DMS 273 treated with DMSO at 0.1 percent for 48 hours (cell line): Measurements from ENCODE around the gene TNFRSF1B.

Source experiments
- DNase-seq: peaks from one replicate; lab custom pipeline; 2025; lab: John Stamatoyannopoulos, UW

TNFRSF1B gene

GRCh38 chr1:12142141-12142823, 24.5 kb upstream of the TNFRSF1B start:
- no peak for DNase-seq

DNA sequence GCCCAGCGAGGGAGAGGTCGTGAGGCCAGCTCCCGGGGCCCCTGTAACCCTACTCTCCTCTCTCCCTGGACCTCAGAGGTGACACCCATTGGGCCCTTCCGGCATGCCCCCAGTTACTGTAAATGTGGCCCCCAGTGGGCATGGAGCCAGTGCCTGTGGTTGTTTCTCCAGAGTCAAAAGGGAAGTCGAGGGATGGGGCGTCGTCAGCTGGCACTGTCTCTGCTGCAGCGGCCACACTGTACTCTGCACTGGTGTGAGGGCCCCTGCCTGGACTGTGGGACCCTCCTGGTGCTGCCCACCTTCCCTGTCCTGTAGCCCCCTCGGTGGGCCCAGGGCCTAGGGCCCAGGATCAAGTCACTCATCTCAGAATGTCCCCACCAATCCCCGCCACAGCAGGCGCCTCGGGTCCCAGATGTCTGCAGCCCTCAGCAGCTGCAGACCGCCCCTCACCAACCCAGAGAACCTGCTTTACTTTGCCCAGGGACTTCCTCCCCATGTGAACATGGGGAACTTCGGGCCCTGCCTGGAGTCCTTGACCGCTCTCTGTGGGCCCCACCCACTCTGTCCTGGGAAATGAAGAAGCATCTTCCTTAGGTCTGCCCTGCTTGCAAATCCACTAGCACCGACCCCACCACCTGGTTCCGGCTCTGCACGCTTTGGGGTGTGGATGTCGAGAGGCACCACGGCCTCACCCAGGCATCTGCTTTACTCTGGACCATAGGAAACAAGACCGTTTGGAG, 23.7 kb upstream of the TNFRSF1B start:
- no peak for DNase-seq

DNA sequence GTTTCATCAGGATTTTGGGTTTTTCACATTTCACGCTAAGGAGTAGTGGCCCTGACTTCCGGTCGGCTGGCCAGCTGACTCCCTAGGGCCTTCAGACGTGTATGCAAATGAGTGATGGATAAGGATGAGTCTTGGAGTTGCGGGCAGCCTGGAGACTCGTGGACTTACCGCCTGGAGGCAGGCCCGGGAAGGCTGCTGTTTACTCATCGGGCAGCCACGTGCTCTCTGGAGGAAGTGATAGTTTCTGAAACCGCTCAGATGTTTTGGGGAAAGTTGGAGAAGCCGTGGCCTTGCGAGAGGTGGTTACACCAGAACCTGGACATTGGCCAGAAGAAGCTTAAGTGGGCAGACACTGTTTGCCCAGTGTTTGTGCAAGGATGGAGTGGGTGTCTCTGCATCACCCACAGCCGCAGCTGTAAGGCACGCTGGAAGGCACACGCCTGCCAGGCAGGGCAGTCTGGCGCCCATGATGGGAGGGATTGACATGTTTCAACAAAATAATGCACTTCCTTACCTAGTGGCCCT, 23.1 kb upstream of the TNFRSF1B start:
- DNase-seq, result no peak

DNA sequence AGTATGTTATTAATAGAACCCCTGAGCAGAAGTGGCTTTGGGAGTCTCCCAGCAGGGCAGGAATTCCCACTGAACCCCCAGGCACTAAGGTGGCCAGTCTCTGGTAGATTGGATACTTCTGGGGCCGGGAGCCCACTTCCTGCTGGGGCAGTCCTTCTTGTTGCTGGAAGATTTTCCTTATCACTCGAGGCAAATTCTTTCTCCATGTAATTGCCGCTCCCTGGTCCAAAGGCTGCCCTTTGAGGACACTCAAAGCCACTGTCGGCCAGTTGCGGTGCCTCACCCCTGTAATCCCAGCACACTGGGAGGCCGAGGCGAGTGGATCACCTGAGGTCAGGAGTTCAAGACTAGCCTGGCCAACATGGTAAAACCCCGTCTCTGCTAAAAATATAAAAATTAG, 22.6 kb upstream of the TNFRSF1B start:
- no peak for DNase-seq

- DNase-seq, result no peak
Observed at GRCh38 chr1:12144969-12145368, 21.8 kb upstream of the TNFRSF1B start.

DNA sequence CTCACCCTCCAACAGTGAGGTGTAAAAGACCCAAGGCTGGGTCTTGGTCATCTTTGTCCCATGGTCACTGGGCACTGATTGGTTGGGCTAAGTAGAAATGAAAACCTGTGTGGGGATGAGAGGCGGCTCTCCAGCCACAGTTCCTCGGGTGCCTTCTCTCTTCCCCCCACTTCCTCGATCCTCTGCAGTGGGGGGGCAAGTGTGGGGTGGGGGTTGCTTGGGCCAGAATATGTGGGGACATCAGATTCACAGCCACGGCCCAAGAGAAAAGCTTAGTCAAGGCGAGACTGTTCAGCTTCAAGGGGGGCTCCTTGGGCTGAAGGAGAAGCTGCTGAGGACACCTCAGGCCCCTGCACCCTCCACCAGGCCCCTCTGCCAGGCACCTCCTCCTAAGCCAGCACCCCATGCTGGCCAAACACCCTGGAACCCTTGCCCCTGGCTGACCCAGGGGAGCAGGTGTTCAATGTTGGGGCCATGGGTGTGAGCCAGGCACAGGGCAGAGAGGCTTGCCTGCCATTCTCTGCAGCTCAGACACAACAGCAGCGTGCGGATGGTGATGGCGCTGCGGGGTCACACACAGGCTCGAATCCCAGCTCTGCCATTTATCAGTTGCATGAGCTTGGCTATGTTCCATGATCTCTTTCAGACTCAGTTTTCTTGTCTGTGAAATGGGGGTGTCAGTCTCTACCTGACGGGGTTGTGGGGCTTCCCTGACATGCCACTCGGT, 21.0 kb upstream of the TNFRSF1B start:
- DNase-seq, result no peak

- DNase-seq, result no peak
Observed at GRCh38 chr1:12146343-12147112, 20.3 kb upstream of the TNFRSF1B start.

DNA sequence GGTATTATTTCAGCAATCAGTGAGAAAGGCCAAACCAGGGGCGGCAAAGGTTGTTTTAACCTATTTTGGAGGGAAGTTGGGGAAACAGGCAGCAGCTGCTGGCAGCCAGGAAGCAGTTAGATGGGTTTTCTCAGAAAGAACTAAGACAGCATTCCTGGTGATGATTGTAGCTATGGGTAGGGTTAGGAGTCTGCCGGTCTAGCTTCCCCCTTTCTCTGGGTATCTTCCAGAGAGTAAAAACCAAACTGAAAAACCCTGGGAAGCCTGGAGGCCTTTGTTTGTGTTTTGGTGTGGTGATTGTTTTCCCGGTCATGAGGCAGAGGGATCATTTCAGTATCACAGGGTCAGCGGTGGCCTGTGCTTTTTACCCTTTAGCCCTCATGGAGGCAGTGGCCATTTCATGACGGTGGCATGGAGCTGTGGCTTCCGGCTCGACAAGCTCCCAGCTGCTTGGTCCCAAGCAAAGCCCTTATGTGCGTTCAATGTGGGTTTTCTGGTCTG, 19.5 kb upstream of the TNFRSF1B start:
- no peak for DNase-seq

DNA sequence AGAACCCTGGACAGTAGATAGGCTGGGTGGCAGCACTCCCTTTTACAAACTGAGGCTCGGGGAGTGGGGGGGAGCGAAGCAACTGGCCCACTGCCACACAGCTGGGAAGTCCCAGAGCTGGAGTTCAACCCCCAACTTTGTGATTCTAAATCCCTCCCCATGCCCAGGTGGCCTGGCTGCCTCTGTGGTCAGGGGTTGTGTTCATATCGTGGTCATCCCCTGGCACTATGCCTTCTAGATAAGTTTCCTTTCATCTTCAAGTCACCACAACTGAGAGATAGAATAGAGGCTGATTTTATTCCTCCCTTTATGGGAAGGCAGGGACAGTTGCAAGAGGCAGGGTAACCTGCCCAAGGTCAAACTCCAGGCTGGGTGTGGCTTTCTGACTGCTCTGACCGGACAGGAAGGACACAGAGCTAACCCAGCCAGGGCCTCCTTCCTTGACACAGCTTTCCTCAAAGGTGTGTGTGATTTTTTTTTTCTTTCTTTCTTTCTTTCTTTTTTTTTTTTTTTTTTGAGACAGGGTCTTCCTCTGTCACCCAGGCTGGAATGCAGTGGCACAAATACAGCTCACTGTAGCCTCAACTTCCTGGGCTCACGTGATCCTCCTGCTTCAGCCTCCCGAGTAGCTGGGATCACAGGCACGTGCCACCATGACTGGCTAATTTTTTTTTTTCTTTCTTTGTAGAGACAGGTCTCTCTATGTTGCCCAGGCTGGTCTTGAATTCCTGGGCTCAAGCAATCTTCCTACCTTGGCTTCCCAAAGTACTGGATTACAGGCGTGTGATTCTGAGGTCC, 18.4 kb upstream of the TNFRSF1B start:
- no peak for DNase-seq

- no peak for DNase-seq
Observed at GRCh38 chr1:12148958-12149790, 17.6 kb upstream of the TNFRSF1B start.

DNA sequence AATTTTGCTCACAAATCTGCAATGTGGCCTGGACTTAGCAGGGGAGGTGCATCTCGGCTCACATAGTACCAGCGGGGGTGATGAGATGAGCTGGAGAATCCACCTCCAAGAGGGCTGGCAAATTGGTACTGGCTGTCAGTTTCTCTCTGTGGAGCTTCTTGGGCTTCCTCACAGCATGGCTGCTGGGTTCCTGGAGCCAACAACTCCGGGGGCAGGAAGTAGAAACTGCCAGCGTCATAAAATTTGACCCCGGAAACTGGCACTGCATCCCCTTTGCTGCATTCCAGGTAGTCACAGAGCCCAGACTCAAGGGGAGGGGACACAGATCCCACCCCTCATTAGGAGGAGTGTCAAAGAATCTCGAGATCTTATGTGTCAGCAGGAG, 17.0 kb upstream of the TNFRSF1B start:
- no peak for DNase-seq

- no peak for DNase-seq
Observed at GRCh38 chr1:12150456-12151200, 16.2 kb upstream of the TNFRSF1B start.

DNA sequence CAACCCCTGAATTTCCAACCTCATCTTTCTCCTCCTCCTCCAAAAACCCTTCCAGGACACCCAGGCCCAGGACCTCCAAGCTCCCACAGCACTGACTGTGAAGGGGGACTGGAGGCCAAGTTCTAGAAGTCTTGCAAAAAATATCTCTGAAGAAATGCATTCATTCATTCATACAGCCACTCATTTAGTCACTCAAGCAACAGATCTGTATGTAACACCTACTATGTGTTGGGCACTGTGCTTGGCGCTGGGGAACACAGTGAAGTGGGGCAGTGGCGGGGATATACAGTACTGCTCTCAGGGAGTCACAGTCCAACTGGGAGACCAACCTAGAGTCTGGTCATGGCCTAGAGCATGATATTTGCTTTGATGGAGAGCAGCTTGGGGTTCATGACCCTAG, 15.3 kb upstream of the TNFRSF1B start:
- no peak for DNase-seq

GRCh38 chr1:12152113-12152891, 14.5 kb upstream of the TNFRSF1B start:
- no peak for DNase-seq

DNA sequence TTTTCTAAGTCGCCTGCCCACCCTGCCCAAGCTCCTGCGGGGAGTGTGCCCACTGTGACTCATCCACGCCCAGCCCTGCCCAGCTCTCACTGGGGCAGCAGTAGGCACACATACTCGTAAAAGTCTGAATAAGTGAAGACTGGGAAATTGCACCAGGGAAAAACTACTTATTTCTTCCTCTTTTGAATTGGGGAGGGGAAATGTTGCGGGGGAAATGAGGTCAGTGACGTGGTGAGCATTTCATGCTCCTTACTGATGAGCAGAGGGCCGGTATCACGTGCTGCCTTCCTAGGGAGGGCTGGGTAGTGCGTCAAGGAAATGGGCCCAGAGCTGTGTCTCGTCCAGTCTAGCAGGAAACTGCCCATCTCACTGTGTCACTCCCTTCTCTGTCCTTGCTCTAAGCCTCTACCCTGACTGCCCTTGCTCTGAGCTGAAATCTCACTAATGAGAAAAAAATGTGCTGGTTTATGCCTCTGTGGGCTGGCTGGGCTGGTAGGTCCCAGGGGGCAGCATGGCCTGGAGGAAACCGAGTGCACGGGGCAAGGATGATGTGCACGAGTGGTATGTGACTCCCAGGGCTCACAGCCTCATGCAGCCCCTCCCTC, 13.5 kb upstream of the TNFRSF1B start:
- no peak for DNase-seq

DNA sequence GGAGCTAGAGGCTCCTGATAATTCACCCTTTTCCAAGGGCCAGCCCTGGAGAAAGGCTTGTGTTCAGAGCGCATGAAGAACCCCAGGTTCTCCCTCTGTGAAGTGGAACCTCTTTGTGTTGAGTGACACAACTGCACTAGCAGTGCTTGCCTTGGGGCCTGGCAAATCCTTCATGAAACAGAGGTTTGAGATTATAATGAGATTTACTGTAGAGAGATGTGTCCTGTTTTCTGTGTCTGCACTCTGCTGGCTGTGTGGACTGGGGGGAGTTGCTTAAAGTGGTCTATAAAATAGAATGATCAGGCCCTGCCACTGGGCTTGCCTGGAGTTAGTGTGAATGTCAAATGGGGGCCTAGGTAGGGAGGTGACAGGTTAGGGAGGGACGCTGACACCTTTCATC, 11.5 kb upstream of the TNFRSF1B start:
- no peak for DNase-seq

DNA sequence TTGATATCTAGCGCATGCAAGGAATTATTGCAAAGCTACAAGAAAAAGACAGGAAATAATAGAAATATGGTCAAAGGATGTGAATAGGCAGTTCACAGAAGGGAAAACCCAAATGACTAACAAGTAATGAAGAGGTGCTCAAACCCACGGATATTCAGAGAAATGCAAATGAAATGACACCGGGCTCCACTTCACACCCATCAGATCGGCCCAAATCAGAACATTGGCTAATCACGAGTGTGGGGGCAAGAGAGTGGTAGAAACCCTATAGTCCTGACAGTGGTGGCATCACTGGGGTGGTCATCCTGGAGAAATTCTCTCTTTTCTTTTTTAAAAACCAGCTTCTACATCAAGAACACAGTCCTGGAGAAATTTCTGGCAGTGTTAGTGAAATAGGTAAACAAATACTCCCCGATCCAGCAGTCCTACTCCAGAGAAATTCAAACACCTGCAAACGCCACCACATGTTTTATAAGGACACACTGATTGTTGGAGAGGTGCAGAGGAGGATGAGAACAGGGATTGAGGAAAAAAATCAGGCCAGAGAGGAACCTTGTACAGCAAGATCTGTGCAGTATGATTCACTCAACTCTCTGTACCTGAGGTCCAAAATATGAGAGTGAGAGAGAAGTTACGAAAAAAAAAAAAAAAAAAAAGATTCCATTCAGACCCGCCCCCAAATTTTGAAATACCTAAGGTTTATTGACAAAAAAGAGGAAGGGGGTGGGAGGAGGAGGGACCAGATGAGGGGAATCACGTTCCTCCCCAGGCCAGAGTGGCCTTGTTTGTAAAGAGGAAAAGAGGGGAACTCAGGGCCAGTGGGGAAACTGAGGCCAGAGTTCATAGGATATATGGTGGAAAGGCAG, 9.2 kb upstream of the TNFRSF1B start:
- no peak for DNase-seq
